ENCODE results near the gene REC8.

GRCh38 chr14:24194873-24195185 lies 22.9 kb downstream of the REC8 start:
- TF ChIP-seq CTCF (conservative IDR thresholded peaks at IDR 0.05 in 1 of 2, IDR thresholded peaks at IDR 0.05 in 1 of 2; ENCODE audit: extremely low read depth in 1 of 2, insufficient read depth in 1 of 2, low read depth in 1 of 2, low read length in 2 of 2) (no peak), EZH2 (IDR thresholded peaks at IDR 0.05; ENCODE audit: borderline replicate concordance, low read length) (no peak)
